OCI-LY3 (cell line): ENCODE measurements around the gene CMAS.

Source experiments
- EZH2phosphoT487 ChIP-seq: fragments of 200-600 bp; shearing (Covaris generic); IDR thresholded peaks from 2 replicates; pipeline ENCODE4 v1.6.1; 2018; ENCODE audit warnings: antibody characterized with exemption, mixed run types, low read depth
- TF ChIP-seq, protein P1 (sequence below): fragments of 200-600, 300-600 bp; sonication (generic); IDR thresholded peaks from 2 replicates; pipeline ENCODE4 v1.5.1; 2014; ENCODE audit warnings: antibody characterized with exemption, low read length, low read depth

GRCh38 chr12:22034709-22035506 is 11.1 kb upstream of the CMAS start:
- TF ChIP-seq, protein P1, sequence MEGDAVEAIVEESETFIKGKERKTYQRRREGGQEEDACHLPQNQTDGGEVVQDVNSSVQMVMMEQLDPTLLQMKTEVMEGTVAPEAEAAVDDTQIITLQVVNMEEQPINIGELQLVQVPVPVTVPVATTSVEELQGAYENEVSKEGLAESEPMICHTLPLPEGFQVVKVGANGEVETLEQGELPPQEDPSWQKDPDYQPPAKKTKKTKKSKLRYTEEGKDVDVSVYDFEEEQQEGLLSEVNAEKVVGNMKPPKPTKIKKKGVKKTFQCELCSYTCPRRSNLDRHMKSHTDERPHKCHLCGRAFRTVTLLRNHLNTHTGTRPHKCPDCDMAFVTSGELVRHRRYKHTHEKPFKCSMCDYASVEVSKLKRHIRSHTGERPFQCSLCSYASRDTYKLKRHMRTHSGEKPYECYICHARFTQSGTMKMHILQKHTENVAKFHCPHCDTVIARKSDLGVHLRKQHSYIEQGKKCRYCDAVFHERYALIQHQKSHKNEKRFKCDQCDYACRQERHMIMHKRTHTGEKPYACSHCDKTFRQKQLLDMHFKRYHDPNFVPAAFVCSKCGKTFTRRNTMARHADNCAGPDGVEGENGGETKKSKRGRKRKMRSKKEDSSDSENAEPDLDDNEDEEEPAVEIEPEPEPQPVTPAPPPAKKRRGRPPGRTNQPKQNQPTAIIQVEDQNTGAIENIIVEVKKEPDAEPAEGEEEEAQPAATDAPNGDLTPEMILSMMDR, result no peak
- TF ChIP-seq EZH2phosphoT487, result no peak
